Measurements from ENCODE around the gene ADAM11. TPM values are rescaled to one million over a fixed set of nuclear protein-coding genes. Genes with fewer than 3 reads are reported as not detected.
"Not testable (repeated sequence)": the region's sequence is repeated elsewhere in the genome, so short reads cannot be mapped to it uniquely, and the experiment has no call there.

Gene ADAM11
- total RNA-seq, 4 donors from 2014 or later: 0.42 to 3.9 (median 1.6) TPM

DNA sequence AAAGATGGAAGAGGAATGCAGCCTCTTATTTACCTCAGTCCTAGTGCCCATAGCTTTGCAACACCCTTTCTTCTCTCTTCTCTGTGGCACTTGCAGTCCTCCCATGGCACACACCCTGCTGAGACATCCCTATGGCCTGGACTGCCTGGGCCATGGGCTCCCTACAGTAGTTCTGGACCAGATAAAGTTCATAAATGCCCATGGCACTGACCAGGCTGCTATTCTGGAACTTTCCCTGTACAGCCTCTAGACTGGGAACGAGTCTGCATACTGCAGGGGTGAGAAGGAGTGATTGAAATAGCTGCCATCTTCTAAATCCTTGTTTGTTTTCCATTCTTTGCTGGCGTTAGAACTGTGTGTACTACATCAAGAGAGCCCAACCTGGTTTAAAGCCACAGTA, 24.5 kb upstream of the ADAM11 start:
- Histone ChIP-seq H3K9me3 (no peaks in the 10 kb centered on the region), H3K27me3 (no peaks in the 10 kb centered on the region), H3K27ac (no peak overlapping the region), H3K4me1 (no peaks in the 10 kb centered on the region), H3K36me3 (peaks cover 0 to 79% (median 0%) of the 10 kb centered on the region in 3 donors), H3K4me3 (no peak overlapping the region)
- 87 to 93% methylated on average over 2 of the region's 2 CpGs for WGBS, 2 donors
- TF ChIP-seq EP300 (IDR thresholded peaks at IDR 0.05) (no peak), POLR2A (IDR thresholded peaks at IDR 0.05) (no peak)
- TF ChIP-seq, protein P1, sequence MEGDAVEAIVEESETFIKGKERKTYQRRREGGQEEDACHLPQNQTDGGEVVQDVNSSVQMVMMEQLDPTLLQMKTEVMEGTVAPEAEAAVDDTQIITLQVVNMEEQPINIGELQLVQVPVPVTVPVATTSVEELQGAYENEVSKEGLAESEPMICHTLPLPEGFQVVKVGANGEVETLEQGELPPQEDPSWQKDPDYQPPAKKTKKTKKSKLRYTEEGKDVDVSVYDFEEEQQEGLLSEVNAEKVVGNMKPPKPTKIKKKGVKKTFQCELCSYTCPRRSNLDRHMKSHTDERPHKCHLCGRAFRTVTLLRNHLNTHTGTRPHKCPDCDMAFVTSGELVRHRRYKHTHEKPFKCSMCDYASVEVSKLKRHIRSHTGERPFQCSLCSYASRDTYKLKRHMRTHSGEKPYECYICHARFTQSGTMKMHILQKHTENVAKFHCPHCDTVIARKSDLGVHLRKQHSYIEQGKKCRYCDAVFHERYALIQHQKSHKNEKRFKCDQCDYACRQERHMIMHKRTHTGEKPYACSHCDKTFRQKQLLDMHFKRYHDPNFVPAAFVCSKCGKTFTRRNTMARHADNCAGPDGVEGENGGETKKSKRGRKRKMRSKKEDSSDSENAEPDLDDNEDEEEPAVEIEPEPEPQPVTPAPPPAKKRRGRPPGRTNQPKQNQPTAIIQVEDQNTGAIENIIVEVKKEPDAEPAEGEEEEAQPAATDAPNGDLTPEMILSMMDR (IDR thresholded peaks at IDR 0.05): no peak
- no peak for DNase-seq (ENCODE audit: low spot score in 2 of 2)

DNA sequence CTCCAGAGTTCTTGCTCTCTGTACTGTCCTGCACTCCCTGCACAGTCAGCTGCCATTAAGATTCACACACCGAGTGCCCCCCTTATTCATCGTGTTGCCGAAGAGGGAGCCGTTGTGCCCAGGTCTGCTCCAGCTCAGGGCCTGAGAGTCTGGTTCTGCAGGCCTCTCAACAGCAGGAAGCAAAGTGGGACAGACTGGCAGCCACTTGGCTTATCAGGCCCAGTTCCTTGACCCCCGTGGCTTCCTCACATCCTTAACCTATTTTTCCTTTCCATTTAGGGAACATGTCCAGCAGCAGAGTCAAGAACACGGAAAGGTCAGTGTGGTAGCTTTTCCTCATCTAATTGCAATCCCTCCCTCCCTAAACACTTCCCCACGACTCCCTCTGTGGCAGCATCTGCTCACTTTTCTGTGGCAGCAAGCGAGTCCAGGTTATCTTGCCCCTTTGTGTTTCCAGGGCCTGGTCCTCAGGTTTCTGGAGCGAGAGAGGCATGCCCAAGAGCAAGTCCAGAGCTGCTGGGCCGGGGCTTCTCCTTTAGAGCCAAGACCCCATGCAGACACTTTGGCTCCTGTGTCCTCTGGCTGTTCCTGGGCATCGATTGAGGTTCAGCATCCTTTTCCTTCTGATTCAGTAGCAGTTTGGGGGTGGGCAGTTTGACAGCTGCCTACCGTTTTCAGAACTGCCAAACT, 22.1 kb upstream of the ADAM11 start:
- Histone ChIP-seq H3K4me3 (no peak overlapping the region), H3K4me1 (no peaks in the 10 kb centered on the region), H3K36me3 (peaks cover 0 to 81% (median 0%) of the 10 kb centered on the region in 3 donors), H3K9me3 (no peaks in the 10 kb centered on the region), H3K27me3 (no peaks in the 10 kb centered on the region), H3K27ac (no peak overlapping the region)
- no peak for TF ChIP-seq POLR2A (IDR thresholded peaks at IDR 0.05)
- TF ChIP-seq, protein P1 (IDR thresholded peaks at IDR 0.05): no peak
- no peak for TF ChIP-seq EP300 (IDR thresholded peaks at IDR 0.05)
- WGBS, 2 donors: 88 to 93% methylated on average over 12 of the region's 12 CpGs
- no peak for DNase-seq (ENCODE audit: low spot score in 2 of 2)

DNA sequence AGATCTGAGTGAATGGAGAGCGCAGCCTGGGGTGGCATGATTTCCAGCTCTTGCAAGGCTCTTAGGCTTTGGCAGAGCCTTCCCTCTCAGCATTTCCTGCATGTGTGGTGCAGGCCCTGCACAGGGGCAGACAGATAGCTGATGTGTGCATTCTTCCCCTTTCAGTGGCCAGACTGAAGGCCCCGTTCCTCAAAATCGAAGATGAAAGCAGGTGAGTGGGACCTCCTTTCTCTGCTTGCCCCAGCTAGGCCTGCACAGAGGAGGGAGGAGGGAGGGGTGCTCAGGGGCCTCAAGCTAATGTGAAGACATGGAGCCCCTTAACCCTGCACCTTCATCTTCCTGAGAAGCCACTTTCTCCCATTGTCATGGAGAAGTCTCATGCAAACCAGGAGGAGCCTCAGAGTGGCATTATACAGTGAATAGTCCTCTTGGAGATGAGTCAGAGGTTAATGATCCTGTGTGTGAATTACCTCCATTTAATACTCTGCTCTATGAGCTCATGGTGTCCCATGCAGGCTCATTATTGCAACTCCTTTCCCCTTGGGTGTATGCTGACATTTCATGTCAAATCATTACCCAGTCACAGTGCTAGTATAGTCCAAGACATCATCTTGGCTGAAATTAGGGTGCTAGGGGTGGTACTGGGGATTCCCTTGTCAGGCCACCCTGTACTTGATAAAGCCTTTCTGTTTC, 20.4 kb upstream of the ADAM11 start:
- Histone ChIP-seq H3K4me1 (no peaks in the 10 kb centered on the region), H3K36me3 (peaks cover 0 to 83% (median 0%) of the 10 kb centered on the region in 3 donors), H3K27me3 (no peaks in the 10 kb centered on the region), H3K27ac (no peak overlapping the region), H3K9me3 (no peaks in the 10 kb centered on the region), H3K4me3 (no peak overlapping the region)
- TF ChIP-seq, protein P1 (IDR thresholded peaks at IDR 0.05): no peak
- TF ChIP-seq EP300 (IDR thresholded peaks at IDR 0.05) (no peak), POLR2A (IDR thresholded peaks at IDR 0.05) (no peak)
- DNase-seq (ENCODE audit: low spot score in 2 of 2): no peak
- WGBS, 2 donors: 83% methylated on average over 3 of the region's 3 CpGs

DNA sequence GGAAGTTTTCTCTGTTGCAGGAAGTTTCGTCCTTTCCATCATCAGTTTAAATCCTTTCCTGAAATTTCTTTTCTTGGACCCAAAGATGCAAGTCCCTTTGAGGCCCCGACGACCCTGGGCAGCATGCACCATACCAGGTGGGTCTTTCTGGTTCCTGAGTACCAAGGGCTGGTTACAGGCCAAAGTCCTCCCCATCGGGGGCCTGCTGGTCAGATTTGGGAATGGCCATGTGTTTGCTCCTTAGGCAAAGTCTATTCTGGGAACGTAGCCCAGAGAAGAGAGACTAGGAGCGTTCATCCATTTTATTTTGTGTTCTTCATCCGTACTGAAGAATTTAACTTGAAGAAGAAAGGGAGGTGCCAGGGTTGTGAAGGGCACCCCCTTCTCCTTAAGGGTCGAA, 17.5 kb upstream of the ADAM11 start:
- H3K9me3 ChIP-seq: no peaks in the 10 kb centered on the region
- peaks cover 0 to 65% (median 0%) of the 10 kb centered on the region in 3 donors for H3K36me3 ChIP-seq
- no peaks in the 10 kb centered on the region for H3K4me1 ChIP-seq
- no peak overlapping the region for H3K27ac ChIP-seq
- TF ChIP-seq EP300 (IDR thresholded peaks at IDR 0.05): no peak
- no peak for TF ChIP-seq POLR2A (IDR thresholded peaks at IDR 0.05)
- TF ChIP-seq, protein P1 (IDR thresholded peaks at IDR 0.05): no peak
- no peak overlapping the region for H3K4me3 ChIP-seq
- WGBS, 2 donors: 95 to 97% methylated on average over 8 of the region's 8 CpGs
- no peaks in the 10 kb centered on the region for H3K27me3 ChIP-seq
- DNase-seq (ENCODE audit: low spot score in 2 of 2): no peak

DNA sequence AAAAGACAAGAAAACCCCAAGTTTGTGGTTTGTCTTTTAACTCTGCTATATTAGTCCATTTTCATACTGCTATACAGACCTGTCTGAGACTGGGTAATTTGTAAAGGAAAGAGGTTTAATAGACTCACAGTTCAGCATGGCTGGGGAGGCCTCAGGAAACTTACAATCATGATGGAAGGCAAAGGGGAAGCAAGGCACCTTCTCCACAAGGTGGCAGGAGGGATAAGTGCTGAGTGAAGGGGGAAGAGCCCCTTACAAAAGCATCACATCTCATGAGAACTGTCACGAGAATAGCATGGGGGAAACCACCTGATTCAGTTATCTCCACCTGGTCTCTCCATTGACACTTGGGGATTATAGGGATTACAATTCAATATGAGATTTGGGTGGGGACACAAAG, 13.5 kb upstream of the ADAM11 start:
- 75 to 89% methylated on average over 1 of the region's 1 CpG for WGBS, 2 donors
- no peaks in the 10 kb centered on the region for H3K4me1 ChIP-seq
- DNase-seq (ENCODE audit: low spot score in 2 of 2): no peak

DNA sequence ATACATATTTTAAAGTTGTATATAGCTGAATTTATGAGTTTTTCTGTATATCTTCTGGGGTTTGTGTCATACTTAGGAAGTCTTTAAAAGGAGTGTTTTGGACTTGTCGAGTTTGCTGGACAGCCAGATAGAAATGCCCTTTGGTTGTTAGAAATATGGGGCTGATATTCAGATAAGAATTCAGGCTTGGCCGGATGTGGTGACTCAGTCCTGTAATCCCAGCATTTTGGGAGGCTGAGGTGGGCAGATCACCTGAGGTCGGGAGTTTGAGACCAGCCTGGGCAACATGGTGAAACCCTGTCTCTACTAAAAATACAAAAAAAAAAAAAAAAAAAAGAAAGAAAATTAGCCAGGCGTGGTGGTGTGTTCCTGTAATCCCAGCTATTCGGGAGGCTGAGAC, 13.1 kb upstream of the ADAM11 start:
- not testable (repeated sequence) for H3K9me3 ChIP-seq; H3K4me1 ChIP-seq; H3K4me3 ChIP-seq; H3K27me3 ChIP-seq; DNase-seq (ENCODE audit: low spot score in 2 of 2); H3K27ac ChIP-seq
- H3K36me3 ChIP-seq: peaks cover 0 to 67% (median 0%) of the 10 kb centered on the region in 3 donors
- WGBS, 2 donors: 88 to 94% methylated on average over 5 of the region's 5 CpGs

More for the DNA sequence above, 13.5 kb upstream of the ADAM11 start:
- Histone ChIP-seq H3K27ac (no peak overlapping the region), H3K9me3 (no peaks in the 10 kb centered on the region), H3K36me3 (peaks cover 0 to 67% (median 0%) of the 10 kb centered on the region in 3 donors), H3K27me3 (no peaks in the 10 kb centered on the region), H3K4me3 (no peak overlapping the region)
- no peak for TF ChIP-seq POLR2A (IDR thresholded peaks at IDR 0.05)
- TF ChIP-seq EP300 (IDR thresholded peaks at IDR 0.05): no peak
- TF ChIP-seq, protein P1 (IDR thresholded peaks at IDR 0.05): no peak

Data from tibial nerve (tissue), 4 donors.